GM12878 (cell line): ENCODE data around the gene ARHGAP30. TPM values are rescaled to one million over a fixed set of nuclear protein-coding genes. Genes with fewer than 3 reads are reported as not detected.

Source experiments
- ATAC-seq: fragments of 200-7000 bp; cut with Tn5 transposase; 3 replicates; pipeline ENCODE4 v1.9.1; 2020; ENCODE audit warnings: mild to moderate bottlenecking, moderate library complexity
- BruUV-seq: library from RNA; stranded (reverse); fragments of 400-500 nt; replicated peaks from 2 replicates; lab custom pipeline; 2021; lab: Mats Ljungman, UMichigan
- CTCF ChIA-PET: fragments of 300-600 bp; sonication (Branson Sonifier 250); formaldehyde crosslinking; extraction: SDS; loops from one replicate; lab custom pipeline; 2021; ENCODE audit warnings: inconsistent platforms; lab: Yijun Ruan, JAX
- POLR2A ChIA-PET: fragments of 350-600 bp; formaldehyde crosslinking; extraction: SDS; loops from one replicate; lab custom pipeline; 2021; ENCODE audit warnings: inconsistent platforms; lab: Charles Lee
- RAD21 ChIA-PET: fragments of 300-600 bp; sonication (Branson Sonifier 250); formaldehyde crosslinking; loops from one replicate; lab custom pipeline; 2023; ENCODE audit warnings: antibody characterized with exemption; ENCODE audit not compliant: unreplicated experiment; lab: Charles Lee
- SMC1A ChIA-PET: fragments of 300-600 bp; sonication (Branson Sonifier 250); formaldehyde crosslinking; loops from one replicate; lab custom pipeline; 2023; ENCODE audit not compliant: unreplicated experiment, uncharacterized antibody; lab: Charles Lee
- DNase-seq: peaks from one replicate; pipeline ENCODE4 v3.0.0-alpha.2; 2011; ENCODE audit warnings: low read depth, low spot score
- FAIRE-seq: peaks from 3 replicates; lab custom pipeline; 2011; peaks lifted over from hg19 to GRCh38; lab: Jason Lieb, UNC
- H2AFZ ChIP-seq: 2 replicates; pipeline ENCODE4 v1.6.0; 2011; ENCODE audit warnings: low read depth, low read length, control low read depth; ENCODE audit not compliant: control insufficient read depth
- H3K27ac ChIP-seq: 2 replicates; pipeline ENCODE4 v1.5.1; 2011; ENCODE audit warnings: control low read depth; ENCODE audit not compliant: control insufficient read depth, insufficient read depth
- H3K27me3 ChIP-seq, 2 experiments: replicated peaks in 1 of 2; 2 replicates each; pipeline versions ENCODE4 v1.6.0 to v1.6.1; 2011; ENCODE audit warnings: low read length in 1 of 2; ENCODE audit not compliant: control insufficient read depth in 2 of 2, insufficient read depth in 2 of 2
- H3K36me3 ChIP-seq, 2 experiments: 2 replicates each; pipeline ENCODE4 v1.5.1; 2011; ENCODE audit warnings: low read length in 1 of 2; ENCODE audit not compliant: control insufficient read depth in 2 of 2, insufficient read depth in 2 of 2
- H3K4me1 ChIP-seq: 2 replicates; pipeline ENCODE4 v1.6.1; 2011; ENCODE audit warnings: mild to moderate bottlenecking, low read length, moderate library complexity, mixed read lengths; ENCODE audit not compliant: control insufficient read depth, insufficient read depth
- H3K4me2 ChIP-seq: 2 replicates; pipeline ENCODE4 v1.6.0; 2011; ENCODE audit warnings: control low read depth; ENCODE audit not compliant: control insufficient read depth, insufficient read depth
- H3K4me3 ChIP-seq: fragments of 200-600 bp; sonication (generic); 2 replicates; pipeline ENCODE4 v1.5.1; 2016
- H3K79me2 ChIP-seq: 2 replicates; pipeline ENCODE4 v1.6.0; 2011; ENCODE audit warnings: low read length; ENCODE audit not compliant: control insufficient read depth, insufficient read depth
- H3K9ac ChIP-seq: 2 replicates; pipeline ENCODE4 v1.8.0; 2011; ENCODE audit warnings: low read length, control low read depth, mixed read lengths; ENCODE audit not compliant: control insufficient read depth, insufficient read depth
- H3K9me3 ChIP-seq: replicated peaks from 3 replicates; pipeline ENCODE4 v1.5.1; 2011; ENCODE audit warnings: mild to moderate bottlenecking, low read length; ENCODE audit not compliant: control insufficient read depth, insufficient read depth
- H4K20me1 ChIP-seq: 2 replicates; pipeline ENCODE4 v1.6.0; 2011; ENCODE audit not compliant: control insufficient read depth, insufficient read depth
- BMI1 ChIP-seq: fragments of 450-650 bp; IDR thresholded peaks from 2 replicates; pipeline ENCODE4 v1.6.1; 2016; ENCODE audit warnings: mild to moderate bottlenecking, moderate library complexity, borderline replicate concordance
- NBN ChIP-seq: fragments of 450-650 bp; IDR thresholded peaks from 2 replicates; pipeline ENCODE4 v1.6.1; 2016
- in situ Hi-C: fragments of 300-500 bp; cut with MboI; formaldehyde crosslinking; loops from 9 replicates; pipeline ENCODE4 v1.14.3; 2018; ENCODE audit warnings: mixed read lengths
- intact Hi-C: fragments of 100-400 bp; cut with micrococcal nuclease; formaldehyde crosslinking; loops from one replicate; pipeline ENCODE4 v1.14.2; 2022; ENCODE audit not compliant: unreplicated experiment
- polyA plus RNA-seq, 11 experiments: library from polyadenylated mRNA; depleted of rRNA in 4 of 11; unstranded in 6 of 11; stranded (reverse) in 5 of 11; fragments of >200 nt; fragmentation: Nextera tagmentation in 4 of 11; fragmentation: Illumina TruSeq in 1 of 11; extraction: Ambion mirVana in 4 of 11; extraction: Trizol in 1 of 11; gene quantifications; 1 replicate in 1 of 11; 2 replicates in 10 of 11; pipeline versions ENCODE4 v1.2.1 to v1.2.3, GENCODE V29; 2011 to 2016; ENCODE audit warnings: inconsistent platforms in 2 of 11, missing spikeins in 2 of 11, low read depth in 1 of 11
- total RNA-seq, 4 experiments: library from RNA; depleted of rRNA in 3 of 4; stranded (reverse); fragments of >200 nt in 3 of 4; fragmentation: Illumina TruSeq in 1 of 4; extraction: Trizol in 1 of 4; gene quantifications; 2 replicates each; pipeline versions ENCODE4 v1.2.1 to v1.2.3, GENCODE V29; 2013 to 2021
- TF ChIP-seq, protein P1 (sequence below): fragments of 450-650 bp; IDR thresholded peaks from 2 replicates; pipeline ENCODE4 v1.6.1; 2017; ENCODE audit warnings: mild to moderate bottlenecking, low read depth, inconsistent platforms; ENCODE audit not compliant: poor library complexity, severe bottlenecking

The ARHGAP30 gene
- total and polyA plus RNA-seq, 10 of the 15 experiments (the other 5 are each of a cell fraction or from before 2014, with no cell fraction given) = 12.9 to 143 (median 76.3) TPM

DNA sequence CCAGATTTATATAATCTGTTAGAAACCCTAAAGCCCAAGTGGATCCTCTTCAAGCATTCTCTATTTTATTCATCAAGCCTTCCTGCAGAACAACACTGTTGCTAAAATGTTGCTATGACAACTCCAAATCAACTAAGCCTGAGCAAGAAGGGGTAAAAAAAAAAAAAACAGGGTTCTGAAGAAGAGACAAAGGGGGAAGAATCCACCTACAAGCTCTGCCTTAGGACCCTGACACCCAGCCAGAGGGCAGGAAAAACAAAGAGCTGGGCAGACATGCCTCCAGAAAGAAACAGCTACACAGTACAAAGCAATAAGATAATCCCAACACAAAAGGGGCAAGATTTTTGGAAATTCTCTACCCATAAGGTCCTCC is 25.2 kb downstream of the ARHGAP30 start:
- ATAC-seq (no peak), DNase-seq (no peak), FAIRE-seq (no peak)
- Histone ChIP-seq H3K9me3 (no peaks in the 10 kb centered on the region), H3K4me2 (peak overlapping the region; percentile 89), H3K36me3 (peaks cover 26 to 34% of the 10 kb centered on the region in 2 experiments), H3K27ac (peak overlapping the region; percentile 100), H3K4me3 (peak overlapping the region; percentile 90), H4K20me1 (no peaks in the 10 kb centered on the region), H3K4me1 (peaks cover 19% of the 10 kb centered on the region), H3K27me3 (no peaks in the 10 kb centered on the region), H2AFZ (peak overlapping the region; percentile 2; the same call in 1 of the 2 replicates), H3K79me2 (peaks cover 22% of the 10 kb centered on the region), H3K9ac (peak overlapping the region; percentile 95)
- ChIA-PET SMC1A (interaction anchor here (0.6 to 7.5 kb wide), 11 partner anchors 12 to 303 kb away, joined by 3 to 134 read pairs (median 5); partner anchors contain the start of genes ARHGAP30, DEDD, F11R and KLHDC9), CTCF (interaction anchor here (0.6 to 11.1 kb wide), 14 partner anchors 17 to 1761 kb away, joined by 3 to 181 read pairs (median 4); partner anchors contain the start of genes ARHGAP30, ITLN1, KLHDC9 and PPOX), POLR2A (interaction anchor here (0.7 to 5.2 kb wide), 9 partner anchors 9 to 272 kb away, joined by 3 to 139 read pairs (median 4); partner anchors contain the start of genes ARHGAP30 and F11R), RAD21 (interaction anchor here (0.7 to 4.8 kb wide), 9 partner anchors 23 to 95 kb away, joined by 3 to 107 read pairs (median 10); partner anchors contain the start of genes ARHGAP30, F11R and KLHDC9)
- TF ChIP-seq NBN (0 out of 2 replicates have a peak, but pooled peaks have one; percentile 60), BMI1 (peak; percentile 49; the same call in 1 of the 2 replicates)
- TF ChIP-seq, protein P1, sequence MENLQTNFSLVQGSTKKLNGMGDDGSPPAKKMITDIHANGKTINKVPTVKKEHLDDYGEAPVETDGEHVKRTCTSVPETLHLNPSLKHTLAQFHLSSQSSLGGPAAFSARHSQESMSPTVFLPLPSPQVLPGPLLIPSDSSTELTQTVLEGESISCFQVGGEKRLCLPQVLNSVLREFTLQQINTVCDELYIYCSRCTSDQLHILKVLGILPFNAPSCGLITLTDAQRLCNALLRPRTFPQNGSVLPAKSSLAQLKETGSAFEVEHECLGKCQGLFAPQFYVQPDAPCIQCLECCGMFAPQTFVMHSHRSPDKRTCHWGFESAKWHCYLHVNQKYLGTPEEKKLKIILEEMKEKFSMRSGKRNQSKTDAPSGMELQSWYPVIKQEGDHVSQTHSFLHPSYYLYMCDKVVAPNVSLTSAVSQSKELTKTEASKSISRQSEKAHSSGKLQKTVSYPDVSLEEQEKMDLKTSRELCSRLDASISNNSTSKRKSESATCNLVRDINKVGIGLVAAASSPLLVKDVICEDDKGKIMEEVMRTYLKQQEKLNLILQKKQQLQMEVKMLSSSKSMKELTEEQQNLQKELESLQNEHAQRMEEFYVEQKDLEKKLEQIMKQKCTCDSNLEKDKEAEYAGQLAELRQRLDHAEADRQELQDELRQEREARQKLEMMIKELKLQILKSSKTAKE = no peak
- in situ Hi-C loops (no loop called here), intact Hi-C loops (loop anchor here (5.0 kb wide), 1 partner anchor 52 kb away; no protein-coding TSS in a partner anchor)
- no TSS peak for BruUV-seq
